Testis (tissue), 2 donors: ENCODE measurements around the gene NPFFR2.

Experiments
- POLR2A ChIP-seq: fragments of 450-650 bp; IDR thresholded peaks from one replicate; pipeline ENCODE4 v1.6.1; 2017; ENCODE audit warnings: antibody characterized with exemption, mild to moderate bottlenecking, moderate library complexity
- TF ChIP-seq, protein P1 (sequence below), 3 experiments: fragments of 450-650 bp in 2 of 3; fragments of 200-600 bp in 1 of 3; sonication (generic) in 1 of 3; IDR thresholded peaks; one replicate each; pipeline ENCODE4 v1.5.1; 2016 to 2019; ENCODE audit warnings: antibody characterized with exemption in 3 of 3, mild to moderate bottlenecking in 2 of 3, moderate library complexity in 1 of 3

DNA sequence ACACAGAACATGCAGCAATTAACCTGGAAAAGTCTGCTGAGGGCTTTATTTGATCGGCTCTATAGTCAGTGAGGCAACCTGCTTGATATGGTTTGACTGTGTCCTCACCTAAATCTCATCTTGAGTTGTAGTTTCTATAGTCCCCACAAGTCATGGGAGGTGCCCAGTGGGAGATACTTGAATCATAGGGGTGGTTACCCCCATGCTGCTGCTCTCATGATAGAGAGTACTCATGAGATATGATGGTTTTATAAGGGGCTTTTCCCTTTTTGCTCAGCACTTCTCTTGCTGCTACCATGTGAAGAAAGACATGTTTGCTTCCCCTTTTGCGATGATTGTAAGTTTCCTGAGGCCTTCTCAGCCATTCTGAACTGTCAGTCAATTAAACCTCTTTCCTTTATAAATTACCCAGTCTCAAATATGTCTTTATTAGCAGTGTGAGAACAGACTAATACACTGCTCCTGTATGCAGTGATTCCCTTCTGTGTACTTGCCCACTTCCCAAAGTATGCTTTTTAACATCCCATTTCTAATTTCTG, 78.2 kb downstream of the NPFFR2 start:
- no peak for TF ChIP-seq POLR2A
- TF ChIP-seq, protein P1, sequence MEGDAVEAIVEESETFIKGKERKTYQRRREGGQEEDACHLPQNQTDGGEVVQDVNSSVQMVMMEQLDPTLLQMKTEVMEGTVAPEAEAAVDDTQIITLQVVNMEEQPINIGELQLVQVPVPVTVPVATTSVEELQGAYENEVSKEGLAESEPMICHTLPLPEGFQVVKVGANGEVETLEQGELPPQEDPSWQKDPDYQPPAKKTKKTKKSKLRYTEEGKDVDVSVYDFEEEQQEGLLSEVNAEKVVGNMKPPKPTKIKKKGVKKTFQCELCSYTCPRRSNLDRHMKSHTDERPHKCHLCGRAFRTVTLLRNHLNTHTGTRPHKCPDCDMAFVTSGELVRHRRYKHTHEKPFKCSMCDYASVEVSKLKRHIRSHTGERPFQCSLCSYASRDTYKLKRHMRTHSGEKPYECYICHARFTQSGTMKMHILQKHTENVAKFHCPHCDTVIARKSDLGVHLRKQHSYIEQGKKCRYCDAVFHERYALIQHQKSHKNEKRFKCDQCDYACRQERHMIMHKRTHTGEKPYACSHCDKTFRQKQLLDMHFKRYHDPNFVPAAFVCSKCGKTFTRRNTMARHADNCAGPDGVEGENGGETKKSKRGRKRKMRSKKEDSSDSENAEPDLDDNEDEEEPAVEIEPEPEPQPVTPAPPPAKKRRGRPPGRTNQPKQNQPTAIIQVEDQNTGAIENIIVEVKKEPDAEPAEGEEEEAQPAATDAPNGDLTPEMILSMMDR (IDR thresholded peaks at IDR 0.05) = no peak
